Measurements from ENCODE around the gene OR6V1.

DNA sequence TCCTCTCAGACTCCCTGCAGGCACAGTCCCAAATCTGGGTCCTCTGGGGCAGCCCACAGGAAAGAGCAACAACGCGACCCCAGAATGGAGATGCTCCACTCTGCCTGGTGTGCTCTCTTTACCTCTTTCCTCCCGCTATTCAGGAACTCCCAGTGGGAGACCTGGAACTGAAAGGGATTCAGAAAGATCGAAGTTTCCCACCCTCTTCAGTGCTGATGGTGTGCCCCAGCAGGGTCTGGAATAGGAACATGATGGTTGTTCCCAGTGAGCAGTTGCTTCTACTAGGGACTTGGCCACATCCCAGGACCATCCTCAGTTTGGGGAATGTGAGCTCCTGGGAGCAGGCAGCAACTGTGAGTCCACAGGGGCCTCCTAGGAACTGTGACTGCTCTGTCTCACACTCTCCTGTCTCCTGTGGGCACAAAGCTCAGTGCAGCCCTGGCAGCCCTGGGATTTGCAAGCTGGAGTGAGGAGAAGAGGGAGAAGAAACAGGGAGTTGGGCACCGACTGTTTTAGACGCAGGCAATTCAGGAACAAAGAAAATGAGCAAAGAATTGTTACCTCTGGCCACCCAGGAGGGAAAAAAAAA is 17.9 kb downstream of the OR6V1 start:
- TF ChIP-seq, protein P1, sequence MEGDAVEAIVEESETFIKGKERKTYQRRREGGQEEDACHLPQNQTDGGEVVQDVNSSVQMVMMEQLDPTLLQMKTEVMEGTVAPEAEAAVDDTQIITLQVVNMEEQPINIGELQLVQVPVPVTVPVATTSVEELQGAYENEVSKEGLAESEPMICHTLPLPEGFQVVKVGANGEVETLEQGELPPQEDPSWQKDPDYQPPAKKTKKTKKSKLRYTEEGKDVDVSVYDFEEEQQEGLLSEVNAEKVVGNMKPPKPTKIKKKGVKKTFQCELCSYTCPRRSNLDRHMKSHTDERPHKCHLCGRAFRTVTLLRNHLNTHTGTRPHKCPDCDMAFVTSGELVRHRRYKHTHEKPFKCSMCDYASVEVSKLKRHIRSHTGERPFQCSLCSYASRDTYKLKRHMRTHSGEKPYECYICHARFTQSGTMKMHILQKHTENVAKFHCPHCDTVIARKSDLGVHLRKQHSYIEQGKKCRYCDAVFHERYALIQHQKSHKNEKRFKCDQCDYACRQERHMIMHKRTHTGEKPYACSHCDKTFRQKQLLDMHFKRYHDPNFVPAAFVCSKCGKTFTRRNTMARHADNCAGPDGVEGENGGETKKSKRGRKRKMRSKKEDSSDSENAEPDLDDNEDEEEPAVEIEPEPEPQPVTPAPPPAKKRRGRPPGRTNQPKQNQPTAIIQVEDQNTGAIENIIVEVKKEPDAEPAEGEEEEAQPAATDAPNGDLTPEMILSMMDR (IDR thresholded peaks at IDR 0.05): no peak
- TF ChIP-seq, protein P2, sequence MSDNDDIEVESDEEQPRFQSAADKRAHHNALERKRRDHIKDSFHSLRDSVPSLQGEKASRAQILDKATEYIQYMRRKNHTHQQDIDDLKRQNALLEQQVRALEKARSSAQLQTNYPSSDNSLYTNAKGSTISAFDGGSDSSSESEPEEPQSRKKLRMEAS (CRISPR knock-in tag; IDR thresholded peaks at IDR 0.05): no peak
- no peak for TF ChIP-seq SP1 (CRISPR knock-in tag; conservative IDR thresholded peaks at IDR 0.05)
- TF ChIP-seq JUN (CRISPR knock-in tag; IDR thresholded peaks at IDR 0.05): no peak
- TF ChIP-seq GABPB1 (CRISPR knock-in tag; IDR thresholded peaks at IDR 0.05): no peak
- no peak for TF ChIP-seq NR1H2 (CRISPR knock-in tag; IDR thresholded peaks at IDR 0.05)
- no peak for TF ChIP-seq ZNF138 (CRISPR knock-in tag; conservative IDR thresholded peaks at IDR 0.05)
- TF ChIP-seq ESRRA (CRISPR knock-in tag; IDR thresholded peaks at IDR 0.05; ENCODE audit: borderline replicate concordance): no peak
- TF ChIP-seq MYBL2 (CRISPR knock-in tag; IDR thresholded peaks at IDR 0.05): no peak
- TF ChIP-seq, protein P3, sequence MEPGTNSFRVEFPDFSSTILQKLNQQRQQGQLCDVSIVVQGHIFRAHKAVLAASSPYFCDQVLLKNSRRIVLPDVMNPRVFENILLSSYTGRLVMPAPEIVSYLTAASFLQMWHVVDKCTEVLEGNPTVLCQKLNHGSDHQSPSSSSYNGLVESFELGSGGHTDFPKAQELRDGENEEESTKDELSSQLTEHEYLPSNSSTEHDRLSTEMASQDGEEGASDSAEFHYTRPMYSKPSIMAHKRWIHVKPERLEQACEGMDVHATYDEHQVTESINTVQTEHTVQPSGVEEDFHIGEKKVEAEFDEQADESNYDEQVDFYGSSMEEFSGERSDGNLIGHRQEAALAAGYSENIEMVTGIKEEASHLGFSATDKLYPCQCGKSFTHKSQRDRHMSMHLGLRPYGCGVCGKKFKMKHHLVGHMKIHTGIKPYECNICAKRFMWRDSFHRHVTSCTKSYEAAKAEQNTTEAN (CRISPR knock-in tag; IDR thresholded peaks at IDR 0.05): no peak
- TF ChIP-seq ZNF396 (CRISPR knock-in tag; IDR thresholded peaks at IDR 0.05; ENCODE audit: borderline replicate concordance): no peak
